NCI-H1694 (cell line): ENCODE results near the gene STAT5B.
"Not testable (repeated sequence)": the region's sequence is repeated elsewhere in the genome, so short reads cannot be mapped to it uniquely, and the experiment has no call there.

Source experiments
- DNase-seq: peaks from one replicate; lab custom pipeline; 2025; lab: John Stamatoyannopoulos, UW

The STAT5B gene

GRCh38 chr17:42276359-42276608 lies at the start of gene STAT5B:
Gene STAT5B, minus strand, starts transcription at chr17:42276391. Its CDS starts 44,264 bp downstream, at chr17:42232127.
- DNase-seq, result no peak

DNA sequence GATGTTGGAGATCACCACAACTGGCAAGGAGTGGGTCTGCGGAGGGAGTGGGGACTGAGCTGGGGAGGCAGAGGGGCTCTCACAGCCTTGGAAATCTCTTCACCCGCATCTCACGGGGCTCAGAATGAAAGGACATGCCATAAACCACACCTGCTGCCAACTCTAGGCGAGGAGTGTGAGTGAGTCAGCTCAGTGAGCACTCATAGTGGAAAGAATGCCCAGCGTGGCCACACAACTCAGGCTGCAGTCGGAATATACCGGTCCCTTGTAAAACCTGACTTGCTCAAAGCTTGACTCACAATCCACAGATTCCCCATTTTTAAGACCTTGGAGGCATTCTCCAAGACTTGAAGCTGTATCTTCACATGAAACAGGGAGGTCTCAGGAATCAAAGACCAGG lies 48.8 kb upstream of the STAT5B start:
- no peak for DNase-seq

GRCh38 chr17:42323268-42323773 lies 47.1 kb upstream of the STAT5B start:
- DNase-seq, result no peak

- peak; percentile 97 for DNase-seq
Measured at GRCh38 chr17:42322382-42323267, 46.4 kb upstream of the STAT5B start.

GRCh38 chr17:42321555-42321954 lies 45.4 kb upstream of the STAT5B start:
- peak; percentile 88 for DNase-seq

- DNase-seq, result not testable (repeated sequence)
Measured at GRCh38 chr17:42317967-42318366, 41.8 kb upstream of the STAT5B start.

GRCh38 chr17:42317266-42317845 lies 41.2 kb upstream of the STAT5B start:
- DNase-seq, result peak; percentile 70

GRCh38 chr17:42316755-42317154 lies 40.6 kb upstream of the STAT5B start:
- DNase-seq, result no peak

GRCh38 chr17:42315402-42316156 lies 39.4 kb upstream of the STAT5B start:
- DNase-seq, result no peak

DNA sequence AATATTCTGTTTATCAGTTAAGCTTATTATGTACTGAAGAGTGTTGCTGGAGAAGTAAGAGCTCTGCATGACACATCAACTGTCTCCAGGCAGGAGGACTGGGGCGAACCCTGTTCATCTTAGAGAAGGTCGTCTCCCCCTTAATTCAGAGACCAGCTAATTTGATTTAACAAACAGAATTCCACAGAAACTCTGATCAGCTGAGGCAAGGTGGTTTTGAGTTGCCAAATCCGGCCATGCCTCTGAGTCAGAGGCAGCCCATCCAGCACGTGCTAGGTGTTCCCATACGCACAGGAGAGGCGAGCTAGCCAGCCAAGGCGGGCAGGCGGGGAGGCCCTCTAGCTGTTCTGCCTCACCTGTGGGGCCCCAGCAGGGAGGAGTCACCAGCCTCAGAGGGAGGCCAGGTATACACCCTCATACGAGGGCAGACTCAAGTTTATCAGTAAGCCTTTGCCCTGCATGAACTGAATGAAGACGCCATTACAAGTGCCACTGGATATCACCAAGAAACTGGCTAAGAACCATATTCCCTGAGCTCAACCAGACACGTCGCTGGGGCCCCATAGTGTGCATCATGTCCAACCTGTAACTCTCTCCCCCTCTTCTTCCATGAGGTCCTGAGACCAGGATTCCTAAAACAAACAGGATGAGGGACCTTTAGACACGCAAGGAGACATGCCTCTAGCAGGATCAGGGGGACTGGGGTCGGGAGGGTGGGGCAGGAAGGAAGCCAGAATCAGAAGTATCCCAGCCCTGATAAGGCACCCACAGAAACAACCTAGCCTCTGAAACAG lies 37.8 kb upstream of the STAT5B start:
- DNase-seq, result no peak

DNA sequence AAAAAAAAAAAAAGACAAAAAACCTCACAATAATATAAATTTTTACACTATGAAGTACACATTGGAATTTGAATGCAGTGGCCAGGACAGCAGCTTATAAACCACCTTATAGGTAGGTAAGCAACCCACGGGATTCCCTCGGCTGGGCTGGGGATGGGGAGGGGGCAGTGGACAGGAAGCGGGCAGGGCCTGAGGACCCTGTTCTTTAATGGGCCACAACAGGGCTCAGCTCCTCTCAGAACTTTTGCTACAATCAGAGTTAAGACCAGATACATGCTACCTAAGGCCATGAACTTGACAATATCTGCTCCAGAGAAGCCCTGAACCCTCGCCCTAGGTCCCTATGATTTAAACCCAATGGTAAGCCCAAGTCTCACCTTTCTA lies 37.2 kb upstream of the STAT5B start:
- DNase-seq, result no peak

GRCh38 chr17:42312285-42313130 lies 36.3 kb upstream of the STAT5B start:
- peak; percentile 82 for DNase-seq

- DNase-seq, result no peak
Measured at GRCh38 chr17:42312035-42312284, 35.8 kb upstream of the STAT5B start.

DNA sequence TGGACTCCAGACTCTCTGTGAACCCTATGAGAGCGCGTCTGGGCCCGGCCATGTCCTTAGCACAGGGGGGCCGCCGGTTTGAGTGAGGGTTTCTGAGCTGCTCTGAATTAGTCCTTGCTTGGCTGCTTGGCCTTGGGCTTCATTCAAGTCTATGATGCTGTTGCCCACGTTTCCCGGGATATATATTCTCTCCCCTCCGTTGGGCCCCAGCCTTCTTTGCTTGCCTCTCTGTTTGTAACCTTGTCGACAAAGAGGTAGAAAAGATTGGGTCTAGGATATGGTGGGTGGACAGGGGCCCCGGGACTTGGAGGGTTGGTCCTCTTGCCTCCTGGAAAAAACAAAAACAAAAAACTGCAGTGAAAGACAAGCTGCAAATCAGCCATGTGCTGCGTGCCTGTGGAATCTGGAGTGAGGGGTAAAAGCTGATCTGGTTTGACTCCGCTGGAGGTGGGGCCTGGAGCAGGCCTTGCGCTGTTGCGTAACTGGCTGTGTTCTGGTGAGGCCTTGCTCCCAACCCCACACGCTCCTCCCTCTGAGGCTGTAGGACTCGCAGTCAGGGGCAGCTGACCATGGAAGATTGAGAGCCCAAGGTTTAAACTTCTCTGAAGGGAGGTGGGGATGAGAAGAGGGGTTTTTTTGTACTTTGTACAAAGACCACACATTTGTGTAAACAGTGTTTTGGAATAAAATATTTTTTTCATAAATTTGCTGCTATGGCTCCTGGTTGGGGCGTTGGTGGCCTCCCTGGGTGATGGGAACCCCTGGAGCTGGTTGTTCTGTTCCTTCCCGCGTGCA lies 35.2 kb upstream of the STAT5B start:
- no peak for DNase-seq

DNA sequence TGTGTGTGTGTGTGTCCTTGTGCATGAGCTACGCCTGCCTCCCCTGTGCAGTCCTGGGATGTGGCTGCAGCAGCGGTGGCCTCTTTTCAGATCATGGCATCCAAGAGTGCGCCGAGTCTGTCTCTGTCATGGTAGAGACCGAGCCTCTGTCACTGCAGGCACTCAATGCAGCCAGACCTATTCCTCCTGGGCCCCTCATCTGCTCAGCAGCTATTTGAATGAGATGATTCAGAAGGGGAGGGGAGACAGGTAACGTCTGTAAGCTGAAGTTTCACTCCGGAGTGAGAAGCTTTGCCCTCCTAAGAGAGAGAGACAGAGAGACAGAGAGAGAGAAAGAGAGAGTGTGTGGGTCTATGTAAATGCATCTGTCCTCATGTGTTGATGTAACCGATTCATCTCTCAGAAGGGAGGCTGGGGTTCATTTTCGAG lies 34.6 kb upstream of the STAT5B start:
- no peak for DNase-seq

DNA sequence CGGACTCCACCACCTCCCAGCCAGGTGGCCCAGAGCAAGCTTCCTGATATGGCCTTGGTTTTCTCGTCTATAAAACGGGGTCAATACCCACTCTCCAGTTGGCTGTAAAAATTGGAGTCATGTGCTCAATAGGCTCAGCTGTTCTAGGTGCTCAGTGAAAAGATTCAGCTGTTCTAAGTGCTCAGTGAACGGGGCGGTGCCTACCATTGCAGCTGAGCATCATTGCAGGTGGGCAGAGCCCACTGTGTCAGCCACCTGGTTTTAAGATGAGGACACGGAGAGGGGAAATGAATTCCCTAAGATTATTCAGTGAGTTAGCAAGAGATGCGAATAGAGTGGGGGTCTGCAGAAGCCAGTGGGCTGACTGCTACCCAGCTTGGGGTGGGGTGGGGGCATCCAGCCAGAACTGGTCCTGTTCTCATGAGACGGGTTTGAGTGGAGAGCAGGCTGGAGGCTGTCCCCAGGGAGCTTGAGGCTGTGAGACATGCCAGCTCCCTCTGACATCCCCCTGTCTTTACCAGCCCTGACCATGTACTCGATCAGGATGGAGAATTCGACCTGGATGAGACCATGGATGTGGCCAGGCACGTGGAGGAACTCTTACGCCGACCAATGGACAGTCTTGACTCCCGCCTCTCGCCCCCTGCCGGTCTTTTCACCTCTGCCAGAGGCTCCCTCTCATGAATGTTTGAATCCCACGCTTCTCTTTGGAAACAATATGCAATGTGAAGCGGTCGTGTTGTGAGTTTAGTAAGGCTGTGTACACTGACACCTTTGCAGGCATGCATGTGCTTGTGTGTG lies 34.0 kb upstream of the STAT5B start:
- no peak for DNase-seq

DNA sequence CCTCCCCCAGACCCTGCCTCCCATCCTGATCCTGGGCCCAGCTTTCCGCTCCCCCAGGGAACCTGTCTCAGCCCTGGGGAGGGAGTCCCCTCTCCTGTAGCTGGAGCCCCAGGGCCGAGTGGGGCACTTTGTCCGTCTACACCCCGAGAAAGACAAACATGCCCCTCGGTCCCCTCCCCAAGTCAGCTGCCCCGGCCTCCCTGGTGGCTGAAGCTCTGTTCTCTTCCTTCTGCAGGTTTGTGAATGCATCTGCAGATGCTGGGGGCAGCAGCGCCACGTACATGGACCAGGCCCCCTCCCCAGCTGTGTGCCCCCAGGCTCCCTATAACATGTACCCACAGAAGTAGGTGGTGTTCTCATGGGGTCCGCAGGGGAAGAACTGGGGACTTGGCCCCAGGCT lies 33.0 kb upstream of the STAT5B start:
- DNase-seq, result no peak

GRCh38 chr17:42308446-42308845 lies 32.3 kb upstream of the STAT5B start:
- DNase-seq, result no peak

GRCh38 chr17:42307362-42307927 lies 31.3 kb upstream of the STAT5B start:
- no peak for DNase-seq

- no peak for DNase-seq
Measured at GRCh38 chr17:42306385-42306667, 30.1 kb upstream of the STAT5B start.
